H9 (cell line): ENCODE results near the gene EEF1AKMT2. TPM values are rescaled to one million over a fixed set of nuclear protein-coding genes. Genes with fewer than 3 reads are reported as not detected.

Source experiments
- DNase-seq: peaks from one replicate; pipeline ENCODE4 v3.0.0-alpha.2; 2017
- H2AFZ ChIP-seq: one replicate; pipeline ENCODE4 v1.6.1; 2013; ENCODE audit warnings: mild to moderate bottlenecking, low read length, control low read depth, moderate library complexity
- H2AK5ac ChIP-seq: 2 replicates; pipeline ENCODE4 v1.6.1; 2013; ENCODE audit warnings: low read length, control low read depth, mixed read lengths; ENCODE audit not compliant: insufficient read length
- H2BK120ac ChIP-seq: one replicate; pipeline ENCODE4 v1.6.1; 2013; ENCODE audit warnings: low read depth, mild to moderate bottlenecking, low read length, control low read depth, inconsistent platforms; ENCODE audit not compliant: poor library complexity, severe bottlenecking
- H2BK12ac ChIP-seq: 2 replicates; pipeline ENCODE4 v1.6.1; 2013; ENCODE audit warnings: low read length, control low read depth, mixed read lengths, low read depth; ENCODE audit not compliant: insufficient read length
- H2BK15ac ChIP-seq: 2 replicates; pipeline ENCODE4 v1.6.1; 2013; ENCODE audit warnings: low read depth, low read length, control low read depth
- H2BK20ac ChIP-seq: one replicate; pipeline ENCODE4 v1.6.1; 2013; ENCODE audit warnings: low read depth, mild to moderate bottlenecking, low read length, control low read depth, inconsistent platforms; ENCODE audit not compliant: poor library complexity, severe bottlenecking
- H2BK5ac ChIP-seq: 2 replicates; pipeline ENCODE4 v1.6.1; 2013; ENCODE audit warnings: low read length, control low read depth, mixed read lengths; ENCODE audit not compliant: insufficient read length
- H3K14ac ChIP-seq: 2 replicates; pipeline ENCODE4 v1.6.1; 2013; ENCODE audit warnings: low read length, control low read depth; ENCODE audit not compliant: insufficient read depth
- H3K18ac ChIP-seq: 2 replicates; pipeline ENCODE4 v1.6.1; 2013; ENCODE audit warnings: low read depth, mild to moderate bottlenecking, mixed read lengths, low read length, control low read depth; ENCODE audit not compliant: insufficient read length
- H3K23ac ChIP-seq: 2 replicates; pipeline ENCODE4 v1.6.1; 2013; ENCODE audit warnings: low read length, control low read depth, mixed read lengths, low read depth; ENCODE audit not compliant: insufficient read length
- H3K23me2 ChIP-seq: 2 replicates; pipeline ENCODE4 v1.6.1; 2013; ENCODE audit warnings: low read depth, mild to moderate bottlenecking, mixed read lengths, low read length, control low read depth; ENCODE audit not compliant: insufficient read length, poor library complexity, severe bottlenecking
- H3K27ac ChIP-seq: 2 replicates; pipeline ENCODE4 v1.5.1; 2013; ENCODE audit warnings: low read length, control low read depth, mixed read lengths, low read depth; ENCODE audit not compliant: insufficient read length
- H3K27me3 ChIP-seq: 2 replicates; pipeline ENCODE4 v1.6.1; 2013; ENCODE audit warnings: low read length, control low read depth, inconsistent platforms; ENCODE audit not compliant: insufficient read depth
- H3K4ac ChIP-seq: 2 replicates; pipeline ENCODE4 v1.6.1; 2013; ENCODE audit warnings: low read depth, mild to moderate bottlenecking, control low read depth, inconsistent platforms, low read length, moderate library complexity
- H3K4me1 ChIP-seq: 2 replicates; pipeline ENCODE4 v1.6.1; 2013; ENCODE audit warnings: low read length, control low read depth, inconsistent platforms; ENCODE audit not compliant: insufficient read depth
- H3K4me2 ChIP-seq: 2 replicates; pipeline ENCODE4 v1.6.1; 2013; ENCODE audit warnings: low read length, control low read depth, mixed read lengths; ENCODE audit not compliant: insufficient read length, insufficient read depth
- H3K56ac ChIP-seq: 2 replicates; pipeline ENCODE4 v1.6.1; 2013; ENCODE audit warnings: low read depth, mild to moderate bottlenecking, mixed read lengths, low read length, control low read depth; ENCODE audit not compliant: insufficient read length
- H3K79me1 ChIP-seq: 2 replicates; pipeline ENCODE4 v1.6.1; 2013; ENCODE audit warnings: low read depth, mild to moderate bottlenecking, moderate library complexity, low read length, control low read depth, inconsistent platforms; ENCODE audit not compliant: insufficient read depth, poor library complexity, severe bottlenecking
- H3K79me2 ChIP-seq: 2 replicates; pipeline ENCODE4 v1.6.1; 2013; ENCODE audit warnings: low read length, control low read depth, inconsistent platforms; ENCODE audit not compliant: insufficient read depth
- H3K9ac ChIP-seq: 2 replicates; pipeline ENCODE4 v1.6.1; 2013; ENCODE audit warnings: low read length, control low read depth, mixed read lengths; ENCODE audit not compliant: insufficient read length; ENCODE audit errors: extremely low read depth
- H3K9me3 ChIP-seq: one replicate; pipeline ENCODE4 v1.6.1; 2013; ENCODE audit warnings: low read depth, low read length, inconsistent platforms; ENCODE audit not compliant: control insufficient read depth
- H3T11ph ChIP-seq: one replicate; pipeline ENCODE4 v1.6.1; 2013; ENCODE audit warnings: mild to moderate bottlenecking, low read length, control low read depth, inconsistent platforms
- H4K20me1 ChIP-seq: one replicate; pipeline ENCODE4 v1.6.1; 2013; ENCODE audit not compliant: control insufficient read depth, insufficient read length, insufficient read depth
- H4K5ac ChIP-seq: 2 replicates; pipeline ENCODE4 v1.6.1; 2013; ENCODE audit warnings: low read depth, mild to moderate bottlenecking, mixed read lengths, low read length, control low read depth; ENCODE audit not compliant: insufficient read length
- H4K8ac ChIP-seq: replicated peaks from 2 replicates; pipeline ENCODE4 v1.6.1; 2013; ENCODE audit warnings: low read length, control low read depth, mixed read lengths, low read depth; ENCODE audit not compliant: insufficient read length
- H4K91ac ChIP-seq: 2 replicates; pipeline ENCODE4 v1.6.1; 2013; ENCODE audit warnings: low read depth, mild to moderate bottlenecking, moderate library complexity, mixed read lengths, low read length, control low read depth; ENCODE audit not compliant: insufficient read length
- H3K27ac Mint-ChIP-seq, 3 experiments: 2 replicates in 2 of 3; 3 replicates in 1 of 3; pipeline ENCODE4 v1.8.0; 2020 to 2021; ENCODE audit warnings: mixed read lengths in 3 of 3, mild to moderate bottlenecking in 1 of 3, moderate library complexity in 1 of 3
- H3K27me3 Mint-ChIP-seq: 2 replicates; pipeline ENCODE4 v1.8.0; 2021; ENCODE audit warnings: low read depth, mild to moderate bottlenecking, moderate library complexity, mixed read lengths
- H3K36me3 Mint-ChIP-seq, 3 experiments: 2 replicates in 2 of 3; 3 replicates in 1 of 3; pipeline ENCODE4 v1.8.0; 2020 to 2021; ENCODE audit warnings: low read depth in 3 of 3, mixed read lengths in 3 of 3; ENCODE audit not compliant: insufficient read depth in 1 of 3
- H3K4me1 Mint-ChIP-seq, 2 experiments: 2 replicates each; pipeline ENCODE4 v1.8.0; 2020; ENCODE audit warnings: mixed read lengths in 2 of 2
- H3K4me3 Mint-ChIP-seq, 2 experiments: 2 replicates in 1 of 2; 3 replicates in 1 of 2; pipeline ENCODE4 v1.8.0; 2020 to 2021; ENCODE audit warnings: mild to moderate bottlenecking in 2 of 2, mixed read lengths in 2 of 2, moderate library complexity in 1 of 2
- H3K9me3 Mint-ChIP-seq, 2 experiments: 2 replicates in 1 of 2; 3 replicates in 1 of 2; pipeline ENCODE4 v1.8.0; 2020; ENCODE audit warnings: mild to moderate bottlenecking in 2 of 2, mixed read lengths in 2 of 2, moderate library complexity in 1 of 2
- CTCF ChIP-seq: fragments of 200-600 bp; sonication (generic); conservative IDR thresholded peaks from 3 replicates; pipeline ENCODE4 v1.8.0; 2021; ENCODE audit warnings: antibody characterized with exemption, mild to moderate bottlenecking
- WGBS: extraction: QIAGEN DNeasy Blood & Tissue Kit; methylation state at CpG from one replicate; pipeline ENCODE4 v1.1.7; 2013; ENCODE audit warnings: missing lambda C conversion rate, low lambda C conversion rate, mixed read lengths; ENCODE audit not compliant: insufficient read length; ENCODE audit errors: extremely low coverage; 5-methylcytosine and 5-hydroxymethylcytosine counted together
- total RNA-seq: library from RNA; stranded (reverse); gene quantifications from 2 replicates; pipeline ENCODE4 v1.2.1, GENCODE V29; 2021

The EEF1AKMT2 gene
- total RNA-seq, 1 experiment from 2014 or later = 19.0 TPM

- no peak overlapping the region for H3K9ac ChIP-seq
- no peak overlapping the region for H3K56ac ChIP-seq
- no peak overlapping the region for H2AK5ac ChIP-seq
- H4K8ac ChIP-seq = no peak overlapping the region
- no peak overlapping the region for H4K5ac ChIP-seq
- no peak overlapping the region for H2BK15ac ChIP-seq
- peaks cover 10% of the 10 kb centered on the region; the same call in 1 of the 2 replicates for H3K79me2 ChIP-seq
- H3K36me3 Mint-ChIP-seq = no peaks in the 10 kb centered on the region
- no peak overlapping the region for H3K4ac ChIP-seq
- H3K4me2 ChIP-seq = no peak overlapping the region
- no CpG with 5 or more reads among the region's 4 CpGs for WGBS
- H3K4me1 Mint-ChIP-seq = peaks cover 20 to 21% of the 10 kb centered on the region in 2 experiments
- peaks cover 4% of the 10 kb centered on the region for H3K27me3 Mint-ChIP-seq
- no peak for TF ChIP-seq CTCF
- no peaks in the 10 kb centered on the region for H3K27me3 ChIP-seq
- no peaks in the 10 kb centered on the region for H4K20me1 ChIP-seq
- no peak overlapping the region for H3K23ac ChIP-seq
- no peak overlapping the region for H3K27ac ChIP-seq
- H2BK120ac ChIP-seq = no peak overlapping the region
- H3K4me1 ChIP-seq = no peaks in the 10 kb centered on the region; the same call in 1 of the 2 replicates
- H2BK20ac ChIP-seq = no peak overlapping the region
- no peak overlapping the region for H3T11ph ChIP-seq
- H3K4me3 Mint-ChIP-seq = no peak overlapping the region
- H3K79me1 ChIP-seq = no peaks in the 10 kb centered on the region
- H4K91ac ChIP-seq = no peak overlapping the region
- H3K9me3 Mint-ChIP-seq = no peaks in the 10 kb centered on the region
- DNase-seq = no peak
- H2BK12ac ChIP-seq = no peak overlapping the region
- no peak overlapping the region for H2AFZ ChIP-seq
- H2BK5ac ChIP-seq = no peak overlapping the region
- H3K27ac Mint-ChIP-seq = no peak overlapping the region
- H3K23me2 ChIP-seq = peaks cover 7% of the 10 kb centered on the region
- no peak overlapping the region for H3K18ac ChIP-seq
- no peaks in the 10 kb centered on the region for H3K9me3 ChIP-seq
- no peak overlapping the region for H3K14ac ChIP-seq
Observed at GRCh38 chr10:124799211-124799610, 7.5 kb upstream of the EEF1AKMT2 start.
